ENCODE data around the gene TTLL5. TPM values are rescaled to one million over a fixed set of nuclear protein-coding genes. Genes with fewer than 3 reads are reported as not detected.
A peak's percentile ranks its signal among the peaks of the same experiment; 100 is the strongest.

The TTLL5 gene, protein sequence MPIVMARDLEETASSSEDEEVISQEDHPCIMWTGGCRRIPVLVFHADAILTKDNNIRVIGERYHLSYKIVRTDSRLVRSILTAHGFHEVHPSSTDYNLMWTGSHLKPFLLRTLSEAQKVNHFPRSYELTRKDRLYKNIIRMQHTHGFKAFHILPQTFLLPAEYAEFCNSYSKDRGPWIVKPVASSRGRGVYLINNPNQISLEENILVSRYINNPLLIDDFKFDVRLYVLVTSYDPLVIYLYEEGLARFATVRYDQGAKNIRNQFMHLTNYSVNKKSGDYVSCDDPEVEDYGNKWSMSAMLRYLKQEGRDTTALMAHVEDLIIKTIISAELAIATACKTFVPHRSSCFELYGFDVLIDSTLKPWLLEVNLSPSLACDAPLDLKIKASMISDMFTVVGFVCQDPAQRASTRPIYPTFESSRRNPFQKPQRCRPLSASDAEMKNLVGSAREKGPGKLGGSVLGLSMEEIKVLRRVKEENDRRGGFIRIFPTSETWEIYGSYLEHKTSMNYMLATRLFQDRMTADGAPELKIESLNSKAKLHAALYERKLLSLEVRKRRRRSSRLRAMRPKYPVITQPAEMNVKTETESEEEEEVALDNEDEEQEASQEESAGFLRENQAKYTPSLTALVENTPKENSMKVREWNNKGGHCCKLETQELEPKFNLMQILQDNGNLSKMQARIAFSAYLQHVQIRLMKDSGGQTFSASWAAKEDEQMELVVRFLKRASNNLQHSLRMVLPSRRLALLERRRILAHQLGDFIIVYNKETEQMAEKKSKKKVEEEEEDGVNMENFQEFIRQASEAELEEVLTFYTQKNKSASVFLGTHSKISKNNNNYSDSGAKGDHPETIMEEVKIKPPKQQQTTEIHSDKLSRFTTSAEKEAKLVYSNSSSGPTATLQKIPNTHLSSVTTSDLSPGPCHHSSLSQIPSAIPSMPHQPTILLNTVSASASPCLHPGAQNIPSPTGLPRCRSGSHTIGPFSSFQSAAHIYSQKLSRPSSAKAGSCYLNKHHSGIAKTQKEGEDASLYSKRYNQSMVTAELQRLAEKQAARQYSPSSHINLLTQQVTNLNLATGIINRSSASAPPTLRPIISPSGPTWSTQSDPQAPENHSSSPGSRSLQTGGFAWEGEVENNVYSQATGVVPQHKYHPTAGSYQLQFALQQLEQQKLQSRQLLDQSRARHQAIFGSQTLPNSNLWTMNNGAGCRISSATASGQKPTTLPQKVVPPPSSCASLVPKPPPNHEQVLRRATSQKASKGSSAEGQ (N-terminal part only)
- polyA plus RNA-seq (2013, experiment 1 of 2): 25.2 TPM
- 26.5 TPM for polyA plus RNA-seq (2013, experiment 2 of 2)

DNA sequence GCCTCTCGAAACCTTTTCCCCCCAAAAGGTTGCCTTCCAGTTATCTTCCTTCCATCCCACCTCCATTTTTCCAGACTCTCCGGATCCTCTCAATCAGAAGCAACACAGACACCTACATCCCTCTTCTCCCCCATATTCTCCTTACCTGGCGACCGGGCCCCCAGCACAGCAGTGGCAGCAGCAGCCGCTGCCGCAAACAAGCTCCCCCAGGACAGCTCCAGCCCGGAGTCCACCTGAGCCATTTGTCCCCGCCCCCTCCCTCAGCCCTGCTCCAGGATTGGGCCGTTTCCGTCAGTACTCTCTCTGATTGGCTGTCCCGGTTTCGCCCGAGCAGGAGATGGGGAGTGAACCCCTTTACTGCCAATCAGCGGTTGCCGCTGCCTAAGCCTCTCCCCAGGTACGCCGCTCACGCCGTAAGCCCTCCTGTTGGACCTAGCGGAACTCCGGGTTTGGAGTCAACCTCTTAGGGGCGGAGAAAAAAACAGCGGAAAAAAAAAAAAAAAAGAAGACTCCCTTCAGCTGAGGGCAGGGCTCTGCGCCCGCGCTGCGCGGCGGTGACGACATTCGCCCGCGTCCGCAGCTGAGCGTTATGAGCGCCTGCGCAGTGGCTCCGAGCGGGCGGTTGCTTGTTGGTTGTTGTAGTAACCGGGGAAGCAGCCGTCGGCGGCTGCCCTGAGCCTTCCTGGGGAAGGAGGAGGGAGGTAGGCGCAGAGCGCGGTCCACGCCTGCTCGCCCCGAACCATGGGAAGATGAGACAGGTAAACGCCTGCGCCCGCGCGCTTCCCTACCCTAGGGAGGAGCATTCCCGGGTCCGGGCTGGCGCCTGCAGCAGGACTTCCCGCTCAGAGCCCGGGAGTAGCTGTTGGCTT, at the start of gene TTLL5, which contains the start of gene ERG28:
TTLL5 (plus strand) TSS at position 617 of the 869 bp plus-strand sequence. CDS start 1,904 bp downstream, outside the sequence.
ERG28 (minus strand) TSS at position 247 of the 869 bp plus-strand sequence. CDS start 3,374 bp downstream, outside the sequence.
- H3K4me2 ChIP-seq (ENCODE audit: insufficient read depth, low read length, poor library complexity, severe bottlenecking): peak within 1 kb of the TSS; percentile 66
- no peak within 1 kb of the TSS for H3K4ac ChIP-seq (ENCODE audit: low read length)
- DNase-seq (ENCODE audit: low spot score): peak; percentile 97
- H2BK120ac ChIP-seq (ENCODE audit: low read depth, low read length): no peak within 1 kb of the TSS
- H3K9me3 ChIP-seq (replicated peaks in 1 of 2; ENCODE audit: control insufficient read depth in 2 of 2, insufficient read depth in 1 of 2, low read depth in 1 of 2, low read length in 2 of 2): no peaks in the 10 kb centered on the region
- peak within 1 kb of the TSS; percentile 91 for H3K18ac ChIP-seq (ENCODE audit: low read length)
- H3K79me1 ChIP-seq (ENCODE audit: low read depth, low read length): no peaks in the 10 kb centered on the region
- H2AFZ ChIP-seq (ENCODE audit: low read length): peak within 1 kb of the TSS; percentile 97
- WGBS, 2 donors (ENCODE audit: extremely low coverage in 2 of 2, insufficient read length in 2 of 2, insufficient replicate concordance in 1 of 2): no CpG with 5 or more reads among the region's 60 CpGs
- H2AK5ac ChIP-seq (ENCODE audit: low read depth, low read length): no peak within 1 kb of the TSS
- H3K27ac ChIP-seq (replicated peaks; ENCODE audit: low read length): peak within 1 kb of the TSS; percentile 94
- peak within 1 kb of the TSS; percentile 80 to 94 for H3K4me3 ChIP-seq (ENCODE audit: low read length in 2 of 2)
- H3K36me3 ChIP-seq (replicated peaks in 1 of 2; ENCODE audit: control insufficient read depth in 2 of 2, insufficient read depth in 2 of 2, low read length in 2 of 2): peaks cover 8 to 62% of the 10 kb centered on the region in 2 donors
- no peak within 1 kb of the TSS for H4K8ac ChIP-seq (ENCODE audit: low read depth, low read length)
- H3K4me1 ChIP-seq (ENCODE audit: control insufficient read depth in 2 of 2, insufficient read depth in 1 of 2, low read depth in 1 of 2, low read length in 2 of 2): peaks cover 2 to 13% of the 10 kb centered on the region in 2 donors
- no peak within 1 kb of the TSS for H2BK15ac ChIP-seq (ENCODE audit: low read length)
- no peak within 1 kb of the TSS for H3K14ac ChIP-seq (ENCODE audit: low read length)
- no peak within 1 kb of the TSS for H2BK12ac ChIP-seq (ENCODE audit: low read length)
- H4K91ac ChIP-seq (ENCODE audit: low read depth, low read length, poor library complexity): no peak within 1 kb of the TSS
- peak within 1 kb of the TSS; percentile 37 for H3K9ac ChIP-seq (ENCODE audit: low read depth, low read length, poor library complexity)
- peak within 1 kb of the TSS; percentile 90 for H2BK5ac ChIP-seq (ENCODE audit: low read length)
- peak within 1 kb of the TSS; percentile 57 for H3K23ac ChIP-seq (ENCODE audit: low read depth, low read length, poor library complexity)
- H3K27me3 ChIP-seq (ENCODE audit: control insufficient read depth in 3 of 3, insufficient read depth in 3 of 3, low read depth in 1 of 3, low read length in 3 of 3): no peaks in the 10 kb centered on the region

DNA sequence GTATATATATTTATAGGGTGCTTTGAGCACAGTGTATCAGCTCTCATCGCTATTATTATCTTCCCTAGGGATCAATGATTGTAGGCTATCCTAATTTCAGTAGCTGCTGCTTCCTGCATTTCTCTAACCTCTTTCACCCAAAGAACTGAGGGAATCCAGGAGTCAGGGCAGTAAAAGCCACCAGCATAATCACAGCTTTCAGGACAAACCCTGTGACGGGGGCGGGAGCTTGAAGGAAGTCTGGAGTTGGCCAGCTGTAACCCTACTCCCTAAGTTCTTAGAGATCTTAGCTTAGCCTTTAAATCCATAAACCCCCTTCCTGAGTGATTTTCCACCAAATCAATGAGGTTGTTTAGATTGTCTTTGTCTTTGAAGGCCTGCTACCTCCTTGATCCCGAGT, 48.9 kb upstream of the TTLL5 start:
- Histone ChIP-seq H3K4me2 (ENCODE audit: insufficient read depth, low read length, poor library complexity, severe bottlenecking) (no peak overlapping the region), H3K79me1 (ENCODE audit: low read depth, low read length) (no peaks in the 10 kb centered on the region), H3K4me3 (ENCODE audit: low read length in 2 of 2) (no peak overlapping the region), H2BK15ac (ENCODE audit: low read length) (no peak overlapping the region), H3K18ac (ENCODE audit: low read length) (no peak overlapping the region), H3K4ac (ENCODE audit: low read length) (no peak overlapping the region), H3K4me1 (ENCODE audit: control insufficient read depth in 2 of 2, insufficient read depth in 1 of 2, low read depth in 1 of 2, low read length in 2 of 2) (peaks cover 3% of the 10 kb centered on the region in 2 donors), H3K27ac (replicated peaks; ENCODE audit: low read length) (no peak overlapping the region), H3K9me3 (replicated peaks in 1 of 2; ENCODE audit: control insufficient read depth in 2 of 2, insufficient read depth in 1 of 2, low read depth in 1 of 2, low read length in 2 of 2) (peaks cover 1 to 11% of the 10 kb centered on the region in 2 donors), H2AFZ (ENCODE audit: low read length) (peak overlapping the region; percentile 32), H2BK5ac (ENCODE audit: low read length) (no peak overlapping the region), H3K36me3 (replicated peaks in 1 of 2; ENCODE audit: control insufficient read depth in 2 of 2, insufficient read depth in 2 of 2, low read length in 2 of 2) (no peaks in the 10 kb centered on the region), H2AK5ac (ENCODE audit: low read depth, low read length) (no peak overlapping the region), H4K8ac (ENCODE audit: low read depth, low read length) (no peak overlapping the region), H3K14ac (ENCODE audit: low read length) (no peak overlapping the region), H3K9ac (ENCODE audit: low read depth, low read length, poor library complexity) (no peak overlapping the region), H2BK12ac (ENCODE audit: low read length) (no peak overlapping the region), H3K27me3 (ENCODE audit: control insufficient read depth in 3 of 3, insufficient read depth in 3 of 3, low read depth in 1 of 3, low read length in 3 of 3) (no peaks in the 10 kb centered on the region), H2BK120ac (ENCODE audit: low read depth, low read length) (no peak overlapping the region), H3K23ac (ENCODE audit: low read depth, low read length, poor library complexity) (no peak overlapping the region), H4K91ac (ENCODE audit: low read depth, low read length, poor library complexity) (no peak overlapping the region)
- WGBS, 2 donors (ENCODE audit: extremely low coverage in 2 of 2, insufficient read length in 2 of 2, insufficient replicate concordance in 1 of 2): no CpG with 5 or more reads among the region's 4 CpGs
- no peak for DNase-seq (ENCODE audit: low spot score)

DNA sequence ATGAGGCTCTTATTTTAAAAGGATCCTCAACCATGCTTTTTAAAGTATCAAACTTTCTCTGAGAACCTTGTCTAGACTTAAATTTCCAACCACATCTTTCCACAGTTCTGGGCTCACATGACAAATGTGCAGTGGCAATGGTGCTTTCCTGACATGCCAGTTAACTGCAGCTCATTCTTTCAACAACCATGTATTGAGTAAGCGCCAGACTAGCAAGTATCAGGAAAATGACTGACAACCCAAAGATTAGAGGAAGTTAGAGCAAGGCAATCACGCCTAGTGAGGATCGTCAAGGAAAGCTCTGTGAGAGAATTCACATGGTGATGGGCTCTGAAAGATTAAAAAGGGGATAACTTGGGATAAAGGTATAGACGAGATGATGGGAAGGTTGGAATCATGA, 46.9 kb upstream of the TTLL5 start:
- no peak overlapping the region for H2AK5ac ChIP-seq (ENCODE audit: low read depth, low read length)
- H2BK120ac ChIP-seq (ENCODE audit: low read depth, low read length): no peak overlapping the region
- no CpG with 5 or more reads among the region's 4 CpGs for WGBS, 2 donors (ENCODE audit: extremely low coverage in 2 of 2, insufficient read length in 2 of 2, insufficient replicate concordance in 1 of 2)
- H3K4me2 ChIP-seq (ENCODE audit: insufficient read depth, low read length, poor library complexity, severe bottlenecking): no peak overlapping the region
- H2AFZ ChIP-seq (ENCODE audit: low read length): no peak overlapping the region
- no peaks in the 10 kb centered on the region for H3K27me3 ChIP-seq (ENCODE audit: control insufficient read depth in 3 of 3, insufficient read depth in 3 of 3, low read depth in 1 of 3, low read length in 3 of 3)
- peaks cover 1 to 7% of the 10 kb centered on the region in 2 donors for H3K9me3 ChIP-seq (replicated peaks in 1 of 2; ENCODE audit: control insufficient read depth in 2 of 2, insufficient read depth in 1 of 2, low read depth in 1 of 2, low read length in 2 of 2)
- no peak overlapping the region for H2BK12ac ChIP-seq (ENCODE audit: low read length)
- H3K23ac ChIP-seq (ENCODE audit: low read depth, low read length, poor library complexity): no peak overlapping the region
- H3K18ac ChIP-seq (ENCODE audit: low read length): no peak overlapping the region
- H3K36me3 ChIP-seq (replicated peaks in 1 of 2; ENCODE audit: control insufficient read depth in 2 of 2, insufficient read depth in 2 of 2, low read length in 2 of 2): no peaks in the 10 kb centered on the region
- no peak for DNase-seq (ENCODE audit: low spot score)
- no peak overlapping the region for H3K4ac ChIP-seq (ENCODE audit: low read length)
- no peak overlapping the region for H4K8ac ChIP-seq (ENCODE audit: low read depth, low read length)
- no peaks in the 10 kb centered on the region for H3K79me1 ChIP-seq (ENCODE audit: low read depth, low read length)
- H3K14ac ChIP-seq (ENCODE audit: low read length): no peak overlapping the region
- H3K4me1 ChIP-seq (ENCODE audit: control insufficient read depth in 2 of 2, insufficient read depth in 1 of 2, low read depth in 1 of 2, low read length in 2 of 2): peaks cover 3% of the 10 kb centered on the region in 2 donors
- H3K9ac ChIP-seq (ENCODE audit: low read depth, low read length, poor library complexity): no peak overlapping the region
- H4K91ac ChIP-seq (ENCODE audit: low read depth, low read length, poor library complexity): no peak overlapping the region
- no peak overlapping the region for H3K27ac ChIP-seq (replicated peaks; ENCODE audit: low read length)
- no peak overlapping the region for H3K4me3 ChIP-seq (ENCODE audit: low read length in 2 of 2)
- H2BK15ac ChIP-seq (ENCODE audit: low read length): no peak overlapping the region
- H2BK5ac ChIP-seq (ENCODE audit: low read length): no peak overlapping the region

All from neuronal stem cell (in vitro differentiated cells).